ENCODE data around the gene CTSH. TPM values are rescaled to one million over a fixed set of nuclear protein-coding genes. Genes with fewer than 3 reads are reported as not detected.

CTSH gene
- total and polyA plus RNA-seq, 2 of the 13 experiments (the other 11 are each of a cell fraction or from before 2014, with no cell fraction given), result 265 to 653 TPM

DNA sequence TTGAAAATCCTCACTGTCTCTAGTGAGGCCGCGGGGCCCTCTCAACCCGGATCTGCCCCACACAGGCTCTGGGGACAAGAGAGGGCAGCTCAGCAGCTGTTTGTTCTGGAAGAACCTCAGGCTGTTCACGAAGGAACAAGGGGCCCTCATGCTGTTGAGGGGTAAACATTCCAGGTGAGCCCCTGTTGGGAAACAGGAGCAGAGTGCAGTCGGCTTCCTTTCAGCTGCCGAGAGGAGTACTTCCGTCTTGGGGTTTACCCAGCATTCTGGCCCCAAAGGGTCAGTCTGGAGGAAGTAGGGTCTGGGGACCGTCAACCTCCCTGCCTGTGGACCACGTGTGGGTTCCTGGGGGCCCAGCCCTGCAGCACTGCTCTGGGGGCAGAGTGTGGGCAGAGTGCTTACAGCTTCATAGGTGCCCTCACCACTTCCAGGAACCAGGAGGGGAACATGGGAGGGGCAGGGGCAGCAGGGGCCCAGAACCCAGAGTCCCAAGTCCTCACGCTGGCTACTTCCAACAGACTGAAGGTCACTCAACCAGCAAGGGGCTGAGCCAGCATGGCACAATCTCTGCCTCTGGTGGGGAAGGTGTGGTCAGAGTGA, 49.2 kb upstream of the CTSH start (continued):
- TF ChIP-seq MAX (IDR thresholded peaks at IDR 0.05) (peak; percentile 99), IRF2 (CRISPR knock-in tag; IDR thresholded peaks at IDR 0.05) (peak; percentile 67; the same call in 1 of the 2 replicates), HNRNPL (IDR thresholded peaks at IDR 0.05; ENCODE audit: low read depth, low read length) (peak; percentile 100), GATAD2A (CRISPR knock-in tag; IDR thresholded peaks at IDR 0.05) (peak; percentile 98), SALL1 (CRISPR knock-in tag; IDR thresholded peaks at IDR 0.05) (peak; percentile 98), ZNF773 (CRISPR knock-in tag; IDR thresholded peaks at IDR 0.05; ENCODE audit: borderline replicate concordance) (no peak), IRF1 (CRISPR knock-in tag; IDR thresholded peaks at IDR 0.05; ENCODE audit: low read depth) (no peak), THYN1 (CRISPR knock-in tag; IDR thresholded peaks at IDR 0.05; ENCODE audit: borderline replicate concordance, low read depth) (no peak), CEBPG (CRISPR knock-in tag; IDR thresholded peaks at IDR 0.05) (peak; percentile 91), HINFP (CRISPR knock-in tag; IDR thresholded peaks at IDR 0.05; ENCODE audit: low read depth) (peak; percentile 75), SUZ12 (IDR thresholded peaks at IDR 0.05; ENCODE audit: low read depth, low read length) (no peak), ZNF615 (CRISPR knock-in tag; IDR thresholded peaks at IDR 0.05; ENCODE audit: borderline replicate concordance) (peak; percentile 97; the same call in 1 of the 2 replicates), ZNF580 (CRISPR knock-in tag; IDR thresholded peaks at IDR 0.05; ENCODE audit: borderline replicate concordance, low read depth) (peak; percentile 89), THAP7 (CRISPR knock-in tag; IDR thresholded peaks at IDR 0.05) (peak; percentile 93; the same call in 1 of the 2 replicates), RARA (CRISPR knock-in tag; IDR thresholded peaks at IDR 0.05) (peak; percentile 98)
- TF ChIP-seq, protein P1, sequence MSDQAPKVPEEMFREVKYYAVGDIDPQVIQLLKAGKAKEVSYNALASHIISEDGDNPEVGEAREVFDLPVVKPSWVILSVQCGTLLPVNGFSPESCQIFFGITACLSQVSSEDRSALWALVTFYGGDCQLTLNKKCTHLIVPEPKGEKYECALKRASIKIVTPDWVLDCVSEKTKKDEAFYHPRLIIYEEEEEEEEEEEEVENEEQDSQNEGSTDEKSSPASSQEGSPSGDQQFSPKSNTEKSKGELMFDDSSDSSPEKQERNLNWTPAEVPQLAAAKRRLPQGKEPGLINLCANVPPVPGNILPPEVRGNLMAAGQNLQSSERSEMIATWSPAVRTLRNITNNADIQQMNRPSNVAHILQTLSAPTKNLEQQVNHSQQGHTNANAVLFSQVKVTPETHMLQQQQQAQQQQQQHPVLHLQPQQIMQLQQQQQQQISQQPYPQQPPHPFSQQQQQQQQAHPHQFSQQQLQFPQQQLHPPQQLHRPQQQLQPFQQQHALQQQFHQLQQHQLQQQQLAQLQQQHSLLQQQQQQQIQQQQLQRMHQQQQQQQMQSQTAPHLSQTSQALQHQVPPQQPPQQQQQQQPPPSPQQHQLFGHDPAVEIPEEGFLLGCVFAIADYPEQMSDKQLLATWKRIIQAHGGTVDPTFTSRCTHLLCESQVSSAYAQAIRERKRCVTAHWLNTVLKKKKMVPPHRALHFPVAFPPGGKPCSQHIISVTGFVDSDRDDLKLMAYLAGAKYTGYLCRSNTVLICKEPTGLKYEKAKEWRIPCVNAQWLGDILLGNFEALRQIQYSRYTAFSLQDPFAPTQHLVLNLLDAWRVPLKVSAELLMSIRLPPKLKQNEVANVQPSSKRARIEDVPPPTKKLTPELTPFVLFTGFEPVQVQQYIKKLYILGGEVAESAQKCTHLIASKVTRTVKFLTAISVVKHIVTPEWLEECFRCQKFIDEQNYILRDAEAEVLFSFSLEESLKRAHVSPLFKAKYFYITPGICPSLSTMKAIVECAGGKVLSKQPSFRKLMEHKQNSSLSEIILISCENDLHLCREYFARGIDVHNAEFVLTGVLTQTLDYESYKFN (CRISPR knock-in tag; conservative IDR thresholded peaks at IDR 0.05), result peak; percentile 100
- TF ChIP-seq, protein P2, sequence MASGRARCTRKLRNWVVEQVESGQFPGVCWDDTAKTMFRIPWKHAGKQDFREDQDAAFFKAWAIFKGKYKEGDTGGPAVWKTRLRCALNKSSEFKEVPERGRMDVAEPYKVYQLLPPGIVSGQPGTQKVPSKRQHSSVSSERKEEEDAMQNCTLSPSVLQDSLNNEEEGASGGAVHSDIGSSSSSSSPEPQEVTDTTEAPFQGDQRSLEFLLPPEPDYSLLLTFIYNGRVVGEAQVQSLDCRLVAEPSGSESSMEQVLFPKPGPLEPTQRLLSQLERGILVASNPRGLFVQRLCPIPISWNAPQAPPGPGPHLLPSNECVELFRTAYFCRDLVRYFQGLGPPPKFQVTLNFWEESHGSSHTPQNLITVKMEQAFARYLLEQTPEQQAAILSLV (CRISPR knock-in tag; IDR thresholded peaks at IDR 0.05; ENCODE audit: borderline replicate concordance), result peak; percentile 61; the same call in 1 of the 2 replicates
- TF ChIP-seq, protein P3, sequence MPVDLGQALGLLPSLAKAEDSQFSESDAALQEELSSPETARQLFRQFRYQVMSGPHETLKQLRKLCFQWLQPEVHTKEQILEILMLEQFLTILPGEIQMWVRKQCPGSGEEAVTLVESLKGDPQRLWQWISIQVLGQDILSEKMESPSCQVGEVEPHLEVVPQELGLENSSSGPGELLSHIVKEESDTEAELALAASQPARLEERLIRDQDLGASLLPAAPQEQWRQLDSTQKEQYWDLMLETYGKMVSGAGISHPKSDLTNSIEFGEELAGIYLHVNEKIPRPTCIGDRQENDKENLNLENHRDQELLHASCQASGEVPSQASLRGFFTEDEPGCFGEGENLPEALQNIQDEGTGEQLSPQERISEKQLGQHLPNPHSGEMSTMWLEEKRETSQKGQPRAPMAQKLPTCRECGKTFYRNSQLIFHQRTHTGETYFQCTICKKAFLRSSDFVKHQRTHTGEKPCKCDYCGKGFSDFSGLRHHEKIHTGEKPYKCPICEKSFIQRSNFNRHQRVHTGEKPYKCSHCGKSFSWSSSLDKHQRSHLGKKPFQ (CRISPR knock-in tag; IDR thresholded peaks at IDR 0.05; ENCODE audit: insufficient replicate concordance), result peak; percentile 85
- TF ChIP-seq, protein P4, sequence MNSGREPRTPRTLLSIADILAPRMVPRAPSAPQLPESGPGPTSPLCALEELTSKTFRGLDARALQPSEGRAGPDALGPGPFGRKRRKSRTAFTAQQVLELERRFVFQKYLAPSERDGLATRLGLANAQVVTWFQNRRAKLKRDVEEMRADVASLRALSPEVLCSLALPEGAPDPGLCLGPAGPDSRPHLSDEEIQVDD (CRISPR knock-in tag; IDR thresholded peaks at IDR 0.05; ENCODE audit: borderline replicate concordance), result no peak
